ENCODE data around the gene ZNF443.
"Not testable (repeated sequence)": the region's sequence is repeated elsewhere in the genome, so short reads cannot be mapped to it uniquely, and the experiment has no call there.

The ZNF443 gene

DNA sequence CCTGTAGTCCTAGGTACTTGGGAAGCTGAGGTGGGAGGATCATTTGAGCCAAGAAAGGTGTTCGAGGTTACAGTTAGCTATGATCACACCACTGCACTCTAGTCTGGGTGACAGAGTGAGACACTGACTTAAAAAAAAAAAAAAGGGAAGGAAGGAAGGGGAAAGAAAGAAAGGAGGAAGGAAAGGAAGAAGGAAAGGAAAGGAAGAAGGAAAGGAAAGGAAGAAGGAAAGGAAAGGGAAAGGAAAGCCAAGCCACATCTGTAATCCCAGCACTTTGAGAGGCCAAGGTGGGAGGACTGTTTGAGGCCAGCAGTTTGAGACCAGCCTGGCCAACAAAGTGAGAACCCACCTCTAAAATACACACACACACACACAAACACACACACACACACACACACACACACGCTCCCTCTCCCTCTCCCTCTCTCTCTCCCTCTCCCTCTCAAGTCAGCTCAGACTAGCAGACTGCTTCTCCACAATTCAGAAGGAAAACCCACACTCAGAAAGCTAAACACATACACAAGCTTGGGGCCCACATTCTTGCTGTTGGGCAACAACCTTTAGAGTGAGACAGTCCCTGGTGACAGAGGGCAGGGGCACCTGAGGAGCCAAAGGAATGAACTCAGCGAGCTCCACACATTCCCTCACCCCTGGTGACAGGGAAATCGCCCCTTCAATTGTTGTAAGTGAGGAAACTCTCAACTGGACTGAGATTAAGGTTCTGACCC lies 41.1 kb upstream of the ZNF443 start:
- H3K4me3 ChIP-seq (ENCODE audit: low read length), result no peak overlapping the region
- DNase-seq (ENCODE audit: low read depth), result no peak
- TF ChIP-seq, protein P1, sequence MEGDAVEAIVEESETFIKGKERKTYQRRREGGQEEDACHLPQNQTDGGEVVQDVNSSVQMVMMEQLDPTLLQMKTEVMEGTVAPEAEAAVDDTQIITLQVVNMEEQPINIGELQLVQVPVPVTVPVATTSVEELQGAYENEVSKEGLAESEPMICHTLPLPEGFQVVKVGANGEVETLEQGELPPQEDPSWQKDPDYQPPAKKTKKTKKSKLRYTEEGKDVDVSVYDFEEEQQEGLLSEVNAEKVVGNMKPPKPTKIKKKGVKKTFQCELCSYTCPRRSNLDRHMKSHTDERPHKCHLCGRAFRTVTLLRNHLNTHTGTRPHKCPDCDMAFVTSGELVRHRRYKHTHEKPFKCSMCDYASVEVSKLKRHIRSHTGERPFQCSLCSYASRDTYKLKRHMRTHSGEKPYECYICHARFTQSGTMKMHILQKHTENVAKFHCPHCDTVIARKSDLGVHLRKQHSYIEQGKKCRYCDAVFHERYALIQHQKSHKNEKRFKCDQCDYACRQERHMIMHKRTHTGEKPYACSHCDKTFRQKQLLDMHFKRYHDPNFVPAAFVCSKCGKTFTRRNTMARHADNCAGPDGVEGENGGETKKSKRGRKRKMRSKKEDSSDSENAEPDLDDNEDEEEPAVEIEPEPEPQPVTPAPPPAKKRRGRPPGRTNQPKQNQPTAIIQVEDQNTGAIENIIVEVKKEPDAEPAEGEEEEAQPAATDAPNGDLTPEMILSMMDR (conservative IDR thresholded peaks at IDR 0.05; ENCODE audit: low read depth, low read length), result no peak

DNA sequence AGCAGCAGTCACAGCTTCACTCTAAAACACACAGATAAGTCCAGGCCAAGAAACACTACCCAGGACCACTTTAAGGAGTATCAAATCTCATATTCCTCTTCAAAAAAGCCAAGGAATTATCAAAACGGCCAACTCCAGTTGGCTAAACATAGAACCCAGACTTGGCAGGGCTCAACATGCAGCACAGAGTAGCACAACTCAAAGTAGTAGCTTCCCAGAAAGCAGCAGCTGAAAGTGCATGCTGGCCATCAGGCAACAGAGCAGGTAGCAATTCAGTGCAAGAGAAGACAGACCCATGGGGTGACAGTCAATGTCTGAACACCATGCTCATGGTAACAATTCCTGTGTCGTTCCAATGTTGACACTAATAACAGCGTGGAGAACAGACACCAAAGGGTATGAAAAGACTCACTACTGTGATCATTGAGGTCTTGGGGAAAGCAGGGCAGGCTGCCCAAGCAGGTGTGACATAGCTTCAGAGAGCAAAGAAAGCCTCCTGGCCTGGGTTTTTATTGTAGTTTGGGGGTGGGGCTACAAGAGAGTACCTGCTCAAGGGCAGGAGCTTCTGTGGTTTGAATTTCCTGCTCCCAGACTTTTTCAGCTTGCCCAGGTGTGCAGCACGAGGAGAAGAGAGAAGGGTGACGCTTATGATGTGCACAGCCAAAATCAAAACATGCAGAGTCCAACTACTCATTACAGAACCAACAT lies 37.6 kb upstream of the ZNF443 start:
- H3K4me3 ChIP-seq (ENCODE audit: low read length), result no peak overlapping the region
- DNase-seq (ENCODE audit: low read depth), result no peak
- TF ChIP-seq, protein P1 (conservative IDR thresholded peaks at IDR 0.05; ENCODE audit: low read depth, low read length), result no peak

DNA sequence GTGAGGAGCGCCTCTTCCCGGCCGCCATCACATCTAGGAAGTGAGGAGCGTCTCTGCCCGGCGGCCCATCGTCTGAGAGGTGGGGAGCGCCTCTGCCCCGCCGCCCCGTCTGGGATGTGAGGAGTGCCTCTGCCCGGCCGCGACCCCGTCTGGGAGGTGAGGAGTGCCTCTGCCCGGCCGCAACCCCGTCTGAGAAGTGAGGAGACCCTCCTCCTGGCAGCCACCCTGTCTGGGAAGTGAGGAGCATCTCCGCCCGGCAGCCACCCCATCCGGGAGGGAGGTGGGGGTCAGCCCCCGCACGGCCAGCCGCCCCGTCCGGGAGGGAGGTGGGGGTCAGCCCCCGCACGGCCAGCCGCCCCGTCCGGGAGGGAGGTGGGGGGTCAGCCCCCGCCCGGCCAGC lies 26.8 kb upstream of the ZNF443 start:
- DNase-seq (ENCODE audit: low read depth); H3K4me3 ChIP-seq (ENCODE audit: low read length): not testable (repeated sequence)

DNA sequence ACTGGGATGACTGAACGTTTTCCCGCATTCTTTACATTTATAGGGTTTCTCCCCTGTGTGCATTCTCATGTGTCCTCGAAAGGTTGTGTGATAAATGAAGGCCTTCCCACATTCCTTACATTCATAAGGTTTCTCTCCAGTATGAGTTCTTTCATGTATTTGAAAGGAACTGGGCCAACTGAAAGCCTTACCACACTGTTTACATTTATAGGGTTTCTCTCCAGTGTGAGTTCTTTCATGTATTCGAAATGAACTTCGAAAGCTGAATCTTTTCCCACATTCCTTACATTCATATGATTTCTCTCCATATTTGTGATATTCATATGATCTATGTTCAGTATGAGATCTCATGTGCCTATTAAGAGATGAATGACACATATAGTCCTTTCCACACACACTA lies 24.4 kb upstream of the ZNF443 start:
- DNase-seq (ENCODE audit: low read depth), result no peak
- no peak overlapping the region for H3K4me3 ChIP-seq (ENCODE audit: low read length)
- TF ChIP-seq, protein P1 (conservative IDR thresholded peaks at IDR 0.05; ENCODE audit: low read depth, low read length), result no peak

DNA sequence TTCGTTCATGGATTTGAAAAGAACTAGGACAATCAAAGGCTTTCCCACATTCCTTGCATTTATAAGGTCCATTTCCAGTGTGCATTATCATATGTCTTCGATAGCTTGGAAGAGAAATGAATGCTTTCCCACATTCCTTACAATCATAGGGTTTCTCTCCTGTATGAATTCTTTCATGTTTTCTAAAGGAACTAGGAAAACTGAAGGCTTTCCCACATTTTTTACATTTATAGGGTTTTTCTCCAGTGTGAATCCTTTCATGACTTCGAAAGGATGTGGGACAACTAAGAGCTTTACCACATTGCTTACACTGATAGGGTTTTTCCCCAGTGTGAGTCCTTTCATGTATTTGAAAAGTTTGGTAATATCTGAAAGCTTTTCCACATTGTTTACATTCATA lies 23.9 kb upstream of the ZNF443 start:
- TF ChIP-seq, protein P1 (conservative IDR thresholded peaks at IDR 0.05; ENCODE audit: low read depth, low read length), result no peak
- no peak overlapping the region for H3K4me3 ChIP-seq (ENCODE audit: low read length)

DNA sequence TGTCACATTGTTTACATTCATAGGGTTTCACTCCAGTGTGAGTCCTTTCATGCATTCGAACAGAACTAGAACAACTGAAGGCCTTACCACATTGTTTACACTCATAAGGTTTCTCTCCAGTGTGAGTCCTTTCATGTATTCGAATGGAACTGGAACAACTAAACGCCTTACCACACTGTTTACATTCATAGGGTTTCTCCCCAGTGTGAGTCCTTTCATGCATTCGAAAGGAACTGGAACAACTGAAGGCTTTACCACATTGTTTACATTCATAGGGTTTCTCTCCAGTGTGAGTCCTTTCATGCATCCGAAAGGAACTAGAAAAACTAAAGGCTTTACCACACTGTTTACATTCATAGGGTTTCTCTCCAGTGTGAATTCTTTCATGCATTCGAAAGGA lies 23.3 kb upstream of the ZNF443 start:
- not testable (repeated sequence) for DNase-seq (ENCODE audit: low read depth)

More for the DNA sequence above, 23.9 kb upstream of the ZNF443 start:
- DNase-seq (ENCODE audit: low read depth), result no peak

DNA sequence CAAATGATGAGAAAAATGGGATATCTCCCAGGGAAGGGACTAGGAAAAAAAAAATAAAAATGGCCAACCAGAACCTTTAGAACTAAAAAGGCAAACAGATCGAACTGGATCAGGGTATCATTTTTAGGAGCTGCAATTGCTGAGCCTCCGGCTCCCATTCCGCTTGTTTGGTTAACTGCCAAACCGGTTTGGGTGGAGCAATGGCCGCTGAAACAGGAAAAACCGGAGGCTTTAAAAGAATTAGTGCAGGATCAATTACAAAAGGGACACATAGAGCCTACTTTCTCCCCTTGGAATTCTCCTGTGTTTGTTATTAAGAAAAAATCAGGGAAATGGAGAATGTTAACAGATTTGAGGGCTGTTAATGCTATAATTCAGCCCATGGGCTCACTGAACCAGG lies 12.7 kb upstream of the ZNF443 start:
- DNase-seq (ENCODE audit: low read depth), result no peak
- TF ChIP-seq, protein P1 (conservative IDR thresholded peaks at IDR 0.05; ENCODE audit: low read depth, low read length), result no peak
- H3K4me3 ChIP-seq (ENCODE audit: low read length), result no peak overlapping the region

More for the DNA sequence above, 23.3 kb upstream of the ZNF443 start:
- H3K4me3 ChIP-seq (ENCODE audit: low read length), result not testable (repeated sequence)

DNA sequence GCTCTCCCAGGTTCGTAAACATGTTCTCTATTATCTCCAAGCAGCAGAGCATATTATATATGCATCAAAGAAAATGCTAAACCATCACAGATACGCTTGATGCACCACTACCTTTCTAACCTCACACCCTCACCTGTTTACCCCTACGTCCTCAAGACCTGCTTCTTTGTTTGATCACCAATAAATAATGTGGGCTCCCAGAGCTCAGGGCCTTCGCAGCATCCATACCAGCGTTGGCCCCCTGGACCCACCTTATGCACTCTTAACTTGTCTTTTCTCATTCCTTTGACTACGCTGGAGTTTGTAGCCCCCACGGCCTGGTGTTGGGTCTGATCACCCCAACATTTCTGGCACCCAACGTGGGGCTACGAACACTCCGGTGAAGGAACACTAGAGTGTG lies 10.0 kb upstream of the ZNF443 start:
- DNase-seq (ENCODE audit: low read depth), result no peak
- TF ChIP-seq, protein P1 (conservative IDR thresholded peaks at IDR 0.05; ENCODE audit: low read depth, low read length), result no peak

More for the DNA sequence above, 10.0 kb upstream of the ZNF443 start:
- H3K4me3 ChIP-seq (ENCODE audit: low read length), result no peak overlapping the region
